ENCODE data around the gene COL1A1.

The COL1A1 gene

GRCh38 chr17:50210240-50211225, 9.1 kb upstream of the COL1A1 start:
- in situ Hi-C loops (cut with HindIII; ENCODE audit: low sequenced_read_pairs) = no loop called here
- peak overlapping the region; percentile 22 for H3K4me3 ChIP-seq (ENCODE audit: low read depth, low read length)
- peak; percentile 96 for DNase-seq (ENCODE audit: low read depth)
- TF ChIP-seq CTCF (IDR thresholded peaks at IDR 0.05; ENCODE audit: low read depth, low read length, missing control alignments) = no peak

- in situ Hi-C loops (cut with HindIII; ENCODE audit: low sequenced_read_pairs) = no loop called here
- no peak for TF ChIP-seq CTCF (IDR thresholded peaks at IDR 0.05; ENCODE audit: low read depth, low read length, missing control alignments)
- DNase-seq (ENCODE audit: low read depth) = peak; percentile 95
- peak overlapping the region; percentile 22 for H3K4me3 ChIP-seq (ENCODE audit: low read depth, low read length)
Observed at GRCh38 chr17:50209472-50210239, 8.2 kb upstream of the COL1A1 start.

GRCh38 chr17:50209133-50209471, 7.7 kb upstream of the COL1A1 start:
- in situ Hi-C loops (cut with HindIII; ENCODE audit: low sequenced_read_pairs) = no loop called here
- no peak for TF ChIP-seq CTCF (IDR thresholded peaks at IDR 0.05; ENCODE audit: low read depth, low read length, missing control alignments)
- no peak overlapping the region for H3K4me3 ChIP-seq (ENCODE audit: low read depth, low read length)
- DNase-seq (ENCODE audit: low read depth) = no peak

GRCh38 chr17:50208611-50209061, 7.2 kb upstream of the COL1A1 start:
- no peak overlapping the region for H3K4me3 ChIP-seq (ENCODE audit: low read depth, low read length)
- DNase-seq (ENCODE audit: low read depth) = no peak
- TF ChIP-seq CTCF (IDR thresholded peaks at IDR 0.05; ENCODE audit: low read depth, low read length, missing control alignments) = no peak
- in situ Hi-C loops (cut with HindIII; ENCODE audit: low sequenced_read_pairs) = no loop called here

GRCh38 chr17:50207792-50208567, 6.5 kb upstream of the COL1A1 start:
- no peak for TF ChIP-seq CTCF (IDR thresholded peaks at IDR 0.05; ENCODE audit: low read depth, low read length, missing control alignments)

GRCh38 chr17:50207315-50207714, 5.9 kb upstream of the COL1A1 start:
- no peak for DNase-seq (ENCODE audit: low read depth)
- no peak overlapping the region for H3K4me3 ChIP-seq (ENCODE audit: low read depth, low read length)
- no peak for TF ChIP-seq CTCF (IDR thresholded peaks at IDR 0.05; ENCODE audit: low read depth, low read length, missing control alignments)
- in situ Hi-C loops (cut with HindIII; ENCODE audit: low sequenced_read_pairs) = no loop called here

More at GRCh38 chr17:50207792-50208567, 6.5 kb upstream of the COL1A1 start:
- DNase-seq (ENCODE audit: low read depth) = no peak
- no peak overlapping the region for H3K4me3 ChIP-seq (ENCODE audit: low read depth, low read length)
- in situ Hi-C loops (cut with HindIII; ENCODE audit: low sequenced_read_pairs) = no loop called here
